Astrocyte (in vitro differentiated cells and primary cell): ENCODE measurements around the gene TOGARAM2.

Source experiments
- EZH2 ChIP-seq: IDR thresholded peaks from 2 replicates; pipeline ENCODE4 v1.6.1; 2012; ENCODE audit warnings: mild to moderate bottlenecking, low read length, inconsistent platforms; ENCODE audit not compliant: insufficient read depth
- TF ChIP-seq, protein P1 (sequence below): IDR thresholded peaks from 2 replicates; pipeline ENCODE4 v1.5.1; 2011; ENCODE audit warnings: low read depth, mild to moderate bottlenecking, inconsistent platforms, low read length, moderate library complexity; ENCODE audit not compliant: insufficient read depth

DNA sequence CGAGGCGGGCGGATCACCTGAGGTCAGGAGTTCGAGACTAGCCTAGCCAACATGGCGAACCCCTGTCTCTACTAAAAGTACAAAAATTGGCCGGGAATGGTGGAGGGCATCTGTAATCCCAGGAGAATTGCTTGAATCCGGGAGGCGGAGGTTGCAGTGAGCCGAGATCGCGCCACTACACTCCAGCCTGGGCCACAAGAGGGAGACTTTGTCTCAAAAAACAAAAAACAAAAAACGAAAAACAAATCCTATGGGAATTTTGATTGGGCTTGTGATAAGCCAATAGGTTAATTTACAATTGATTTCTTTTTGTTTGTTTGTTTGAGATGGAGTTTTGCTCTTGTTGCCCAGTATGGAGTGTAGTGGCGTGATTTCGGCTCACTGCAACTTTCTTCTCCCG lies 24.2 kb upstream of the TOGARAM2 start:
- TF ChIP-seq, protein P1, sequence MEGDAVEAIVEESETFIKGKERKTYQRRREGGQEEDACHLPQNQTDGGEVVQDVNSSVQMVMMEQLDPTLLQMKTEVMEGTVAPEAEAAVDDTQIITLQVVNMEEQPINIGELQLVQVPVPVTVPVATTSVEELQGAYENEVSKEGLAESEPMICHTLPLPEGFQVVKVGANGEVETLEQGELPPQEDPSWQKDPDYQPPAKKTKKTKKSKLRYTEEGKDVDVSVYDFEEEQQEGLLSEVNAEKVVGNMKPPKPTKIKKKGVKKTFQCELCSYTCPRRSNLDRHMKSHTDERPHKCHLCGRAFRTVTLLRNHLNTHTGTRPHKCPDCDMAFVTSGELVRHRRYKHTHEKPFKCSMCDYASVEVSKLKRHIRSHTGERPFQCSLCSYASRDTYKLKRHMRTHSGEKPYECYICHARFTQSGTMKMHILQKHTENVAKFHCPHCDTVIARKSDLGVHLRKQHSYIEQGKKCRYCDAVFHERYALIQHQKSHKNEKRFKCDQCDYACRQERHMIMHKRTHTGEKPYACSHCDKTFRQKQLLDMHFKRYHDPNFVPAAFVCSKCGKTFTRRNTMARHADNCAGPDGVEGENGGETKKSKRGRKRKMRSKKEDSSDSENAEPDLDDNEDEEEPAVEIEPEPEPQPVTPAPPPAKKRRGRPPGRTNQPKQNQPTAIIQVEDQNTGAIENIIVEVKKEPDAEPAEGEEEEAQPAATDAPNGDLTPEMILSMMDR: peak; percentile 27
- no peak for TF ChIP-seq EZH2
